HG02852 (cell line): ENCODE measurements around the gene PPFIBP1.

ENCODE experiments used
- ATAC-seq: cut with Tn5 transposase; IDR thresholded peaks from one replicate; pipeline ENCODE4 v1.9.1; 2021; ENCODE audit warnings: mild to moderate bottlenecking, moderate library complexity; ENCODE audit not compliant: unreplicated experiment

PPFIBP1 gene

GRCh38 chr12:27523642-27524493 is at the start of gene PPFIBP1:
Gene PPFIBP1, plus strand, starts transcription at chr12:27524206. Its CDS starts 109,191 bp downstream, at chr12:27633397.
- ATAC-seq, result peak; percentile 97

GRCh38 chr12:27474344-27474743 is 49.7 kb upstream of the PPFIBP1 start:
- ATAC-seq, result no peak

- ATAC-seq, result no peak
Measured at GRCh38 chr12:27477049-27477448, 47.0 kb upstream of the PPFIBP1 start.

GRCh38 chr12:27478949-27479348 is 45.1 kb upstream of the PPFIBP1 start:
- no peak for ATAC-seq

DNA sequence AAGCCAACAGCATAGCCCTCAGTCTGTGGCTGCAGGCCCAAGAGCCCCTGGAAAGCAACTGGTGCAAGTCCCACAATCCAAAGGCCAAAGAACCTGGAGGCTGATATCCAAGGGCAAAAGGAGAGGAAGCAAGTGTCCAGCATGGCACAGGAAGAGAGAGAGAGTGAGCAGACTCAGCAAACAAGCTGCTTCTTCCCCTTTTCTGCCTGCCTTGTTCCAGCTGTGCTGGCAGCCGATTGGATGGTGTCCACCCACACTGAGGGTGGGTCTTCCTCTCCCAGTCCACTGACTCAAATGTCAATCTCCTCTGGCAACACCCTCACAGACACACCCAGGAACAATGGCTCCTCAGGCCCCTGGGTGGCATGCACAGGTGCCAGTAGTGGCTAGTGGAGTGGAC is 44.0 kb upstream of the PPFIBP1 start:
- no peak for ATAC-seq

- ATAC-seq, result no peak
Measured at GRCh38 chr12:27486961-27487360, 37.0 kb upstream of the PPFIBP1 start.

GRCh38 chr12:27488479-27488878 is 35.5 kb upstream of the PPFIBP1 start:
- no peak for ATAC-seq

GRCh38 chr12:27491226-27491625 is 32.8 kb upstream of the PPFIBP1 start:
- ATAC-seq, result no peak

GRCh38 chr12:27493260-27493940 is 30.6 kb upstream of the PPFIBP1 start:
- ATAC-seq, result no peak

DNA sequence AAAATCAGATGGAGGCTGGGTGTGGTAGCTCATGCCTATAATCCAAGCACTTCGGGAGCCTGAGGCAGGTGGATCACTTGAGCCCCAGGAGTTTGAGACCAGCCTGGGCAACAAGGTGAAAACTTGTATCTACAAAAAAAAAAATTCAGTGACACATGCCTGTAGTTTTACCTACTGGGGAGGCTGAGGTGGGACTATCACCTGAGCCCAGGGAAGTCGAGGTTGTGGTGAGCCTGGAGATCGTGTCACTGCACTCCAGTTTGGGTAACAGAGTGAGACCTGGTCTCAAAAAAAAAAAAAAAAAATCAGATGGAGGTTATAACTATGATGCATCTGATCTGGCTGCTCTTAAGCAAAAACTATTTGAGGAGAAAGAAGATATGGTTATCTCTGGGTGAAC is 26.6 kb upstream of the PPFIBP1 start:
- no peak for ATAC-seq

- ATAC-seq, result peak; percentile 88
Measured at GRCh38 chr12:27498149-27498548, 25.9 kb upstream of the PPFIBP1 start.

- ATAC-seq, result no peak
Measured at GRCh38 chr12:27498761-27499160, 25.2 kb upstream of the PPFIBP1 start.

- no peak for ATAC-seq
Measured at GRCh38 chr12:27499377-27499776, 24.6 kb upstream of the PPFIBP1 start.

DNA sequence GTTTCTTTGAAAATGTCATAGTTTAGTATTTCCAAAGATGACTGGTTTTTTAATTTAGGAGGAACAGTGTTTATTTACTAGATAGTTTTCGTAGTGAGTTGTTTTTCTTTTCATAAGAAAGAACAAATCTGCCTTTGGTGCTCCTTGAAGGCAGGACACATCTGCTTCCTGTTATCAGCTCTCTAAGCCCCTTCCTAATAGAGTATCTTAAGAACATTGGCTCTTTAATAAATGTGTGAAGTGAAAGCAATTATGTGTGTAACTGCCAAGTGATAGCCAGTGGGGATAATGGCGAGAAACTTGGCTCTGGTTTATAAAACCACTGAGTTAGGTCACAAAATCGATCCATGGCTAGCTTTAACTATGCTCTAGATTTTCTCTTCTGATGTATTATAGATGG is 23.5 kb upstream of the PPFIBP1 start:
- ATAC-seq, result no peak

DNA sequence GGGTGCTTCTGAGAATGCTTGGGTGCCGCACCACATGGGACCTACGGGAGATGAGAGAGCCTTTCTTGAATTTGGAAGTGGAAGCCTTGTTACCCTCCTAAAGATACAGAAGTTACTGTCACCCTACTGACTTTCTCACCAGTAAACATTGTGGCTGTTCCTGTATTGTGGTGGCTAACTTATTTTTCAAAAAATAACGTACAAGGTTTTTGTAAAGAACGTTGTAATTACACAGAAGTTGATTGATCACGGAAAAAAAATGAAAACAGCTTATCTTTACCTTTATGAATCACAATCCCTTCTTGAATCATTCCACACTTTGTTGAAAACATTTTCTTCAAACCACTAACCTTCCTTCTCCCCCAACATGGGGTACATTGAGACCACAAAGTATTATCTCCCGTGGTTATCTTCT is 22.0 kb upstream of the PPFIBP1 start:
- ATAC-seq, result no peak

- no peak for ATAC-seq
Measured at GRCh38 chr12:27504507-27504906, 19.5 kb upstream of the PPFIBP1 start.

- ATAC-seq, result no peak
Measured at GRCh38 chr12:27505109-27505508, 18.9 kb upstream of the PPFIBP1 start.

DNA sequence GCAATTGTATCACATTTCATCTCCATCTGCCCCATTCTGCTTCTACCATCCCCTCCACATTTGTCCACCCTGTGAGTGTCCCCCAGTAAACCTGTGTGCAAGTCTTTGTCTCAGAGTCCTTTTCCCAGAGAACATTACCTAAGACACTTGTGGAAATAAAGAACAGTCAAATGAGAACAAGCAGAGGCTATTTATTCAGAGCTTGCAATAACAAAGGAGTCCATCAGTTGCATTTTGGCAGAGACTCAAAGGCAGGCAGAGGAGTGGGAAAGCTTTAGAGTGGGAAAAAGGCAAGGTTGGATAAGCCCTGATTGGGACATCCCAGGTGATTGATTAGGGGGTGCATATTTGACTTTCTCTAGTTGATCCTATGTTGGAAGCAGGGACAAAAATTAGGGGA is 18.2 kb upstream of the PPFIBP1 start:
- no peak for ATAC-seq

- no peak for ATAC-seq
Measured at GRCh38 chr12:27506645-27507189, 17.3 kb upstream of the PPFIBP1 start.

DNA sequence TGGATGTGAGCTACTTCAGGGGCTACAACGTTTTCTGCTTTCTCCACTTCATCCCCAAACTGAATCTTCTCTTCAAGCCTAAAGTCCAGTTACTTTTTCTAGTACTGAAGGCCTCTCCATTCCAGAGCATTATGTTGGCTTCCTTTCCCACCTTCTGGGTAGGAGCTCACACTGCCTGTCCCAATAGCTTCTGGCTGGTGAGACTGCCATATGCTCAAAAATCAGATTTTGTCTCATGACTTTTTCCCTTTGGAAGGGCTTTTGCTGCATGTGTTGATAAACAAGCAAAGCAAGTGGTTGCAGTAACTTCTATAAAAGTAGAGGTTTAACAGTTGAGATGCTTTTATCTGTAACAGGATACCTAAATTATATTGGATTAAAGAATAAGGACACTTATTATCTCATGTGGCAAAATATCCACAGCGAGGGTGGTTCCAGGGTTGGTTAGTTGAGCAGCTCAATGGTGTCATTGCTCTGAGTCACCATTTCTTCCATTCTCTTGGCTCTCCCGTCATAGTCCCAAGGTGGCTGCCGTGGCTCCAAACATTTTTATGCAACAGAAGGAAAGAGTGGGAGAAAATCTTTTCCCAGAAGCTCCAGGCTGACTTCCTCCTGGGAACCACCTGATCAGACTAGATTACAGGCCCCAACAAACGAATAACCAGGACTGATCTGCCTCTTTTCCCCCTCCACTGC is 15.1 kb upstream of the PPFIBP1 start:
- no peak for ATAC-seq

- ATAC-seq, result no peak
Measured at GRCh38 chr12:27511031-27511722, 12.8 kb upstream of the PPFIBP1 start.
